Measurements from ENCODE around the gene FBXW11. TPM values are rescaled to one million over a fixed set of nuclear protein-coding genes. Genes with fewer than 3 reads are reported as not detected.

FBXW11 gene
- polyA plus RNA-seq, 1 donor (not counting 4 experiments of a cell fraction or from before 2014, with no cell fraction given), result 48.4 TPM

- TF ChIP-seq CTCF (optimal IDR thresholded peaks at IDR 0.05 in 1 of 3, IDR thresholded peaks at IDR 0.05 in 1 of 3, conservative IDR thresholded peaks at IDR 0.05 in 1 of 3; ENCODE audit: extremely low read depth in 1 of 3, insufficient read depth in 2 of 3, low read length in 3 of 3) (no peak), EZH2 (IDR thresholded peaks at IDR 0.05; ENCODE audit: low read length) (no peak)
- Histone ChIP-seq H3K4me2 (ENCODE audit: control insufficient read depth, extremely low read depth, insufficient read depth, low read depth, low read length) (no peak overlapping the region), H3K9ac (ENCODE audit: control insufficient read depth, extremely low read depth, insufficient read depth, low read length) (no peak overlapping the region), H2AFZ (ENCODE audit: control insufficient read depth, low read length) (no peak overlapping the region), H3K9me1 (ENCODE audit: control insufficient read depth, extremely low read depth, insufficient read depth, low read length) (no peaks in the 10 kb centered on the region), H3K36me3 (ENCODE audit: control insufficient read depth in 2 of 2, extremely low read depth in 1 of 2, insufficient read depth in 2 of 2, low read length in 2 of 2) (no peaks in the 10 kb centered on the region), H3K4me1 (ENCODE audit: control insufficient read depth, extremely low read depth, insufficient read depth, low read length) (no peaks in the 10 kb centered on the region), H4K20me1 (ENCODE audit: control insufficient read depth, extremely low read depth, insufficient read depth, low read length) (no peaks in the 10 kb centered on the region), H3K9me3 (ENCODE audit: control insufficient read depth, low read depth, low read length) (no peaks in the 10 kb centered on the region), H3K27ac (ENCODE audit: control insufficient read depth, insufficient read depth, low read length) (no peak overlapping the region), H3K4me3 (ENCODE audit: control insufficient read depth in 2 of 3, extremely low read depth in 1 of 3, insufficient read depth in 2 of 3, low read depth in 1 of 3, low read length in 3 of 3) (no peak overlapping the region), H3K79me2 (ENCODE audit: control insufficient read depth, insufficient read depth, low read length) (no peaks in the 10 kb centered on the region), H3K27me3 (ENCODE audit: control insufficient read depth, extremely low read depth, insufficient read depth, low read length) (no peaks in the 10 kb centered on the region)
- FAIRE-seq (no peak), DNase-seq (ENCODE audit: low read depth, low spot score) (no peak)
- dilution Hi-C loops (cut with MboI; ENCODE audit: extremely low pct_ligation_motif_present, low sequenced_read_pairs), result no loop called here
These were observed 172.0 kb downstream of the FBXW11 start for GRCh38 chr5:171834461-171834860.

- no peak for FAIRE-seq
These were observed 173.7 kb downstream of the FBXW11 start for GRCh38 chr5:171832775-171833174.

More at GRCh38 chr5:171832775-171833174, 173.7 kb downstream of the FBXW11 start:
- no peak for DNase-seq (ENCODE audit: low read depth, low spot score)
- H2AFZ ChIP-seq (ENCODE audit: control insufficient read depth, low read length), result no peak overlapping the region
- no peak overlapping the region for H3K9ac ChIP-seq (ENCODE audit: control insufficient read depth, extremely low read depth, insufficient read depth, low read length)
- H3K9me3 ChIP-seq (ENCODE audit: control insufficient read depth, low read depth, low read length), result no peaks in the 10 kb centered on the region
- TF ChIP-seq CTCF (optimal IDR thresholded peaks at IDR 0.05 in 1 of 3, IDR thresholded peaks at IDR 0.05 in 1 of 3, conservative IDR thresholded peaks at IDR 0.05 in 1 of 3; ENCODE audit: extremely low read depth in 1 of 3, insufficient read depth in 2 of 3, low read length in 3 of 3) (no peak), EZH2 (IDR thresholded peaks at IDR 0.05; ENCODE audit: low read length) (no peak)
- no peaks in the 10 kb centered on the region for H3K36me3 ChIP-seq (ENCODE audit: control insufficient read depth in 2 of 2, extremely low read depth in 1 of 2, insufficient read depth in 2 of 2, low read length in 2 of 2)
- no peaks in the 10 kb centered on the region for H3K9me1 ChIP-seq (ENCODE audit: control insufficient read depth, extremely low read depth, insufficient read depth, low read length)
- H3K4me1 ChIP-seq (ENCODE audit: control insufficient read depth, extremely low read depth, insufficient read depth, low read length), result no peaks in the 10 kb centered on the region
- H3K27me3 ChIP-seq (ENCODE audit: control insufficient read depth, extremely low read depth, insufficient read depth, low read length), result no peaks in the 10 kb centered on the region
- no peak overlapping the region for H3K4me3 ChIP-seq (ENCODE audit: control insufficient read depth in 2 of 3, extremely low read depth in 1 of 3, insufficient read depth in 2 of 3, low read depth in 1 of 3, low read length in 3 of 3)
- dilution Hi-C loops (cut with MboI; ENCODE audit: extremely low pct_ligation_motif_present, low sequenced_read_pairs), result no loop called here
- no peaks in the 10 kb centered on the region for H3K79me2 ChIP-seq (ENCODE audit: control insufficient read depth, insufficient read depth, low read length)
- H3K27ac ChIP-seq (ENCODE audit: control insufficient read depth, insufficient read depth, low read length), result no peak overlapping the region
- H4K20me1 ChIP-seq (ENCODE audit: control insufficient read depth, extremely low read depth, insufficient read depth, low read length), result no peaks in the 10 kb centered on the region
- H3K4me2 ChIP-seq (ENCODE audit: control insufficient read depth, extremely low read depth, insufficient read depth, low read depth, low read length), result no peak overlapping the region

Measured in keratinocyte (primary cell).